Measurements from ENCODE around the gene ADIRF.
A peak's percentile ranks its signal among the peaks of the same experiment; 100 is the strongest.
"Not testable (repeated sequence)": the region's sequence is repeated elsewhere in the genome, so short reads cannot be mapped to it uniquely, and the experiment has no call there.

The ADIRF gene

GRCh38 chr10:86968271-86968993, at the start of gene ADIRF:
ADIRF (plus strand) TSS chr10:86968482; CDS start chr10:86968545, 63 bp downstream.
- no peak for DNase-seq (ENCODE audit: low read depth in 2 of 2)

DNA sequence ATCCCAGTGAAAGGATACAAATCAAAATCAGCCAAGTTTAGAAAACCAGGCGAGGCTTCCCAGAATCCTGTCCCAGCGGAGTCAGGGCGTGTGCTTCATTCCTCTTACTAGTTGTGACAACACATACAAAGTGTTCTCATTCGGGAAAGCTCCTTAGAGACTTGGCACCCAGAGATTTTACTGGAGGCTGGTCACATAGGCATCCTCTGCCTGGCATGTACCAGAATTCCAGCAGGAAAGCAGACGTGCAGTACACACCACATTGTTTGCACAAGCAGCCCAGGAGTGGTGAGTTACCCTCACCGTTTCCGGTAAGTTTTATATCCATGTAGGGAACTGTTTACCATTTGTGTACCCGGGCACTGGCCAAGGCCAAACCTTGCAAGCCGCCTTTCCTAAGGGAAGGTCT, 45.7 kb upstream of the ADIRF start:
- no peak for DNase-seq (ENCODE audit: low read depth in 2 of 2)

- DNase-seq (ENCODE audit: low read depth in 2 of 2): no peak
These were observed 38.6 kb upstream of the ADIRF start for GRCh38 chr10:86929468-86930380.

DNA sequence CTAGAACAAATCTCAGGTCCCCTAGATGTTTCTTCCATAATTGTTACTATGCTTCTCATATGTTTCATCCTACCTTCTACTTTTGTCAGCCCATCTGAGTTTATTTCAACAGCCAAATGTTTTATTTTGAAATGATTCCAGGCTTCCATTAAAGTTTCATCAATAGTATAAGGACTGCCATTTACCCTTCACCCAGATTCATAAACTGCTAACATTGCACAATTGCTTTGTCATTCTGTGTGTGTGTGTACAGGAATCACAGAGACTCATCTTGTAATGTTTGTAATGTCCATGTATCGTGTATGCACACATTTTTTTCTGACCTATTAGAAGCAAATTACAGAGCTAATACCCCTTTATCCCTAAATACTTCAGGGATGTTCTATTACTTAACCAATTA, 36.4 kb upstream of the ADIRF start:
- DNase-seq (ENCODE audit: low read depth in 2 of 2): peak; percentile 24 to 29

- DNase-seq (ENCODE audit: low read depth in 2 of 2): no peak
These were observed 35.6 kb upstream of the ADIRF start for GRCh38 chr10:86932674-86933073.

DNA sequence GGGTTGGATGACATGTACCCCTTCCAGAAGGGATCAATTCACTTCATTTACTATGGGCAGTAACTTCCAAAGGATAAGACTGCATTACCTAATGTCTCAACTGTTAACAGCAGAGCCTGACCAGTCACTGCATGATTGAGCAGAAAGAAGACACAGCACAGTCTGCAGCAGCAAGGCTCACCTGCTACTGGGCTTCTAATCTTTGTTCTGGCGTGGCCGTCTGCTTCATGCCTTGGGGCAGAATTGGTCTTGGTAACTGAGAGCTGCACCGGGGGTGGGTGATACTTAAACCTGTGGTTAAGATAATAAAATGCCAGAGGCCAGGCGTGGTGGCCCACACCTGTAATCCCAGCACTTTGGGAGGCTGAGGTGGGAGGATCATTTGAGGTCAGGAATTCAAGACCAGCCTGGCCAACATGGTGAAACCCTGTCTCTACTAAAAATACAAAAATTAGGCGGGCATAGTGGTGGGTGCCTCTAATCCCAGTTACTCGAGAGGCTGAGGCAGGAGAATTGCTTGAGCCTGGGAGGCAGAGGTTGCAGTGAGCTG, 34.0 kb upstream of the ADIRF start:
- not testable (repeated sequence) for DNase-seq (ENCODE audit: low read depth in 2 of 2)

DNA sequence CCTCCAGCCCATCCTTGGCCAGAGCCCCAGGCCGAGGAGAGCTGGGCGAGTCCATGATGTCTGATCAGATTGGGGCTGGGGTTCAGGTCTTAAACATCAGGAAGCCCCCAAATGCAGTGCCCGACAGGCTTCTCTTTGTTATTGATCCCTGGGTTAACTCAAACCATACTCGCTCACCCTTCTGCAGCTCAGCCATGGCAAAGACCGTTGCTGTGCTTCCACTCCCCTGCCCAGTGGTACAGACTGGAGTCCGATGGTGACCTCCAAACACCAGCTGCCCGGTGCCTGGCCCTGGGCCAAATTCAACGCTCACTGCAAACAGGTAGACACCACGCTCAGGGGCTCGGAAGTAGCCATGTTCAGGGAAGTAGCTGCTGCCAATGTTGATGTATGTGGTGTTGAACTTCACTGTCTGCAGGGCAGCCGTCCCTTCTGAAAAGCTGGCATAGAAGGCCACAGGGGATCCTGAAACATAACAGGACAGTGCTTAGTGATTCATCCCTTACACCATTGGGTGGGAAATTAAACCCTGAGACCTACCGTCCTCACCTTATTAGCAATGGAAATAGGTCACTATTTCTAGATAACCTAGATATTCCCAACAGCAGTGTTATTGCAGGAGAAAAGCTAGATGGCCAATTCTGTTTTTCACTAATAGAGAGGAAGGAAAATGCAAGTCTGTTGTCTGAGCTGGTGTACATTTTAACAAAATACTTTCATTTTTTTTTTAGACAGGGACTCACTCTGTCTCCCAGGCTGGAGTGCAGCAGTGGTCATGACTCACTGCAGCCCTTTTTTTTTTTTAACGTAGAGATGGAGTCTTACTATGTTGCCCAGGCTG, 31.4 kb upstream of the ADIRF start:
- DNase-seq (ENCODE audit: low read depth in 2 of 2): no peak

DNA sequence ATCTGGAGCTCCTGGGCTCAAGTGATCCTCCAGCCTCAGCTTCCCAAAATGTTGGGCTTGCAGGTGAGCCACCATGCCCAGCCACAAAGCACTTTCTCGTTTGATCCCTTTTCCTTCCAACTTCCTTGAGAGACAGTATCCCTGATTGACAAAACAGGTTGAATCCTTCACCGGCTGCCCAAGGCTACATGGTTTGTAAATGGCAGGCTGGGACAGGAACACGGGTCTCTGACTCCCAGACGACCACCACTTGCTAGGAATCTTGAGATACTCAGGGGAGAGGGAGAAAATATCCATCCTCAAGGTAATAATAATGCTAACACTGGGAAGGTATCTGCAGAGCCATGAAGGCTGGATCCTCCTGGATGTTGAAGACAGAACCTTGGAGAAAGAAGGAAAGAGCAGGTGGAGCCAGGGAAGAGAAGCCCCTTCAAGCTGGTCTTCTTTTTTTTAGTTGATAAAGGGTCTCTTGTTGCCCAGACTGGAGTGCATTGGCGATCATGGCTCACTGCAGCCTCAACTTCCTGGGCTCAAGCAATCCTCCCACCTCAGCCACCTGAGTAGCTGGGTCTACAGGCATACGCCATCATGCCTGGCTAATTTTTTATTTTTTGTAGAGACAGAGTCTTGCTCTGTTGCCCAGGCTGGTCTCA, 30.7 kb upstream of the ADIRF start:
- no peak for DNase-seq (ENCODE audit: low read depth in 2 of 2)

GRCh38 chr10:86938260-86938659, 30.0 kb upstream of the ADIRF start:
- DNase-seq (ENCODE audit: low read depth in 2 of 2): no peak

DNA sequence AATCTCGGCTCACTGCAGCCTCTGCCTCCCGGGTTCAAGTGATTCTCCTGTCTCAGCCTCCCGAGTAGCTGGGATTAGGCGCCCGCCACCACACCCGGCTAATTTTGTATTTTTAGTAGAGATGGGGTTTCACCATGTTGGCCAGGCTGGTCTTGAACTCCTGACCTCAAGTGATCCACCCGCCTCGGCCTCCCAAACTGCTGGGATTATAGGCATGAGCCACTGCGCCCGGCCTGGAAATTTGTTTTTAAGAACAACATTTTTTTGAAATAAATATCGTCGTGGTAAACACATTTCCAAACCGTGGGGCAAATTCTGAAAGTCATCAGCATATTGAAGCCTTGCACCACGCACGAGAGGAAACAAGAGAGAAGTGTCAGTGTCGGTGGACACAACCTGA, 28.2 kb upstream of the ADIRF start:
- DNase-seq (ENCODE audit: low read depth in 2 of 2): not testable (repeated sequence)

- DNase-seq (ENCODE audit: low read depth in 2 of 2): no peak
These were observed 27.6 kb upstream of the ADIRF start for GRCh38 chr10:86940677-86941076.

DNA sequence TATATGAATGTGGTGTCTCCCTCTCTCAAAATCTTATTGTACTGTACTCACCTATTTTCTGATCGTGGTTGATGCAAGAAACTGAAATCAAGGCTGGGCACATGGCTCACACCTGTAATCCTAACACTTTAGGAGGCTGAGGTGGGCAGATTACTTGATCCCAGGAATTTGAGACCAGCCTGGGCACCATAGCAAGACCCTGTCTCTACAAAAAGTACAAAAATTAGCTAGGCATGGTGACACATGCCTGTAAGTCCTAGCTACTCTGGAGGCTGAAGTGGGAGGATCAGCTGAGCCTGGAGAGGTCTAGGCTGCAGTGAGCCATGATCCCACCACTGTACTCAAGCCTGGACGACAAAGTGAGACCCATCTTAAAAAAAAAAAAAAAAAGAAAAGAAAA, 26.9 kb upstream of the ADIRF start:
- no peak for DNase-seq (ENCODE audit: low read depth in 2 of 2)

GRCh38 chr10:86941991-86942421, 26.3 kb upstream of the ADIRF start:
- DNase-seq (ENCODE audit: low read depth in 2 of 2): no peak

DNA sequence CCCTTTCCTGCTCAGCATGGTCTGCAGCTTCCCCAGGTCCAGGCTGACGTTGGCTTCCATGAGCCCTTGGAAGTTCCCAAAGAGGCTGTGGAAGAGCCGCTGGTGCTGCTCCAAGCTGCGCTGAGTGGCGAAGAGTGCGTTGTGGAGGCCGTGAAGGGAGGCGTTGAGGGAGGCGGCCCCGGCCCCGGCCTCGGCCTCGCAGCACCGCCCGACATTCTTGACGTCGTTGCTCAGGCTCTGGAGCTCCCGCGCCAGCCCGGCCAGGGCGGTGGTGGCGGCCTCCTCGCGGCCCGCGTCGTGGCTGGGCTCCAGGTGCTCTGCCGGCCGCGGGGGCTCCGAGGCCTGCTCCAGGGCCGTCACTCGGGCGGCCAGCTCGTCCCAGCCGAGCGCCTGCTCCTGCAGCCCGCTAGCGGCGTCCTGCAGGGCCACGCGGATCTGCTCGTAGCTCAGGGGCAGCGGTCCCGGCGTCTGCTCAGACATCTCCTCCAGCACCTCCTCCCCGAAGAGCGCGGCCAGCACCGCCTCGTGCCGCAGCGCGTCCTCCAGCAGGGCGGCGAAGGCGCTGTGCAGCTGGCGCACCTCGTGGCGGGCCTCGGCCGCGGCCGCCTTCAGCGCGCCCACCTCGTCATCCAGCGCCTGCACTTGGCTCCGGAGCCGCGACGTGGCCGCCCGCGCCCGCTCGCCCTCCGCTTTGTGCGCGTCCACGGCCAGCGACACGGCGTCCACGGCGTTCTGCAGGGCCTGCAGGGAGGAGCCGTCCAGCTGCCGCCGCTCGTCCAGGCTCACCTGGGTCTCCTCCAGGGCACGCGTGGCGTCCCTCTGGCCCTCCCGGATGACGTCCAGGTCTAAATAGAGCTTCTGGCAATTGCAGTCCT, 25.6 kb upstream of the ADIRF start:
- no peak for DNase-seq (ENCODE audit: low read depth in 2 of 2)

DNA sequence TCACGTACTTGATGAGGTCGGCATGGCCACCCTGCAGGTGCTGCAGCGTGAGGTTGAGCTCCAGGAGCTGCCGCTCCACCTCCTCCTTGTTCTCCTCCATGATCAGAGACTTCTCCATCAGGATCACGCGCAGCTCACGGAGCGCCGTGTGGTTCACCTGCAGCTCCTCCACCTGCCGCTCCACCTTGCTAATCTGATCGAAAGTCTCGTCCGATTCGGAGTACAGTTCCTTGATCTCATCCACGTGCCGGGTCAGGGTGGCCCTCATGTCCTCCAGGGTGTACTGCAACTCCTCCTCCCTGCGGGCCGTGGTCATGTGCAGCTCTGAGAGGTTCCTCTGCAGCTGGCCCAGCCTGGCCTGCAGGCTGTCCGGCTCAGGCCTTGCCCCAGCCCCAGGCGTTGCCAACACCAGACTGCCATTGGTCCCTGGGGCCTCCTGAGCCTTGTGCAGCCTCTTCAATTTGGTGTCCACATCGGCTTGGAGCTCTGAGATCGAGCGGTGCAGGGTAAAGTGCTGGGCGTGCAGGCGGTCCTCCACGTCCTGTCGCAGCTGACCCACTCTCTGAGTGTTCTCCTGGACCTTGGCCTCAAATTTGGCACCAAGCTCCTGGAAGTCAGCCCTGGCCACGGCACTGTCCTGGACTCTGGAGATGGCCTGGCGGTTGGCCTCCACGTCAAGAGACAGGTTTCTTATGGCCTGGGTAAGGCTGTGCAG, 24.8 kb upstream of the ADIRF start:
- DNase-seq (ENCODE audit: low read depth in 2 of 2): no peak

GRCh38 chr10:86944031-86944419, 24.3 kb upstream of the ADIRF start:
- DNase-seq (ENCODE audit: low read depth in 2 of 2): no peak

- DNase-seq (ENCODE audit: low read depth in 2 of 2): no peak
These were observed 23.8 kb upstream of the ADIRF start for GRCh38 chr10:86944471-86944870.

DNA sequence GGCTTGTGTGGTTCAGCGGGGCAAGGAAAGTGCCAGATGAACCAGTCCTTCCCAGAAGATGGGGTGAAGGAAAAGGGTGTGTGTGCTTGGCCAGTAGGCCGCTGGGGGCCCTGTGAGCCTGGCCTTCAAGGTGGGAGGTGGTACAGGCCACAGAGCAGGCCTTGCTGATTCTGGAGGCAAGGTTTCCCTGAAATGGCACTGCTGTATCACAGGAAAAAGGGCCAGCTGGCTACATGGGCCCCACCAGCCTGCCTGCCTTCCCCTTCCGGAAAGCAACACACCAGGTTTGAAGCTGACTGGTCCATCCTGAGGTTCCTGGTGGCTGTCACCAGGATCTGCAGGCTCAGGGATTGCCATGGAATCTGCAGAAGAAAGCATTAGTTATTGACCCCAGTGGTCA, 23.4 kb upstream of the ADIRF start:
- no peak for DNase-seq (ENCODE audit: low read depth in 2 of 2)

DNA sequence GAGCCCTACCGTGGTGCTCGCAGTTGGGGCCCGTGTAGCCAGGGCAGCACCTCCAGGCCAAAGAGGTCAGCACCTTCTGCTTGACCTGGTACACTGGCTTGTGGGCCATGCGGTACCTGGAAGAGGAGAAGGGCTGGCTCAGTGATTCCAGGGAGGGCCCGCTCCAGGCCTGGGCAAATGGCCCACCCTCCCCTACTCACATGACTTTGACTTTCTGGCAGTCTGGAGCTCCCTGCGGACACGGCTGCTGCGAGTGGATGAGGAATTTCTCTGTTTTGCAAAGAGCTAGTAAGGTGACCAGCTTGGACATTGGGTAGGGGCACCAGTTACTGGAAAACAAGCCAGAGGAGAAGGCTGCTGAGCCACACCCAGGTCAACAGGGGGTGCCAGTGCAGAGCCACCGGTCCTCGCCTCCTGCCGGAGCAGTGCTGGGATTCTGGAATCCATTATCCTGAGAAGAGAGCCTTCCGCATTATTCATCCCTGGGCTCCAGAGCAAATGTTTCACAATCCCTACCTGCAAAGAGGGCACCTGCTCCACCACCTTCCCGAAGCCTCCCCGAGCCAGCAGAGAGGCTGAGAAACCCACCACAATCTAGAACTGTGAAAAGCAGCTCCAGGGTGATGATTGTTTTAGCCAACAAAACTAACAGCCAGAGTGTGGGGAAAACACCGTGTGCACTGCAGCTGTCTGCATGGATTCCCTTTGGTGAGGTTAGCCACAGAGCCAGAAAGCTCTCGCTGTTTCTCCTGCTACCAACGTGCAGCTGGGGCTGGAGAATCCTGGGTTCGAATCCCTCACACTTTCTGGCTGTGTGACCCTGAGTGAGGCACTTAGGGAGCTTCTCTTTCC, 22.7 kb upstream of the ADIRF start:
- DNase-seq (ENCODE audit: low read depth in 2 of 2): no peak
